ENCODE measurements around the gene CEP131.

The CEP131 gene

DNA sequence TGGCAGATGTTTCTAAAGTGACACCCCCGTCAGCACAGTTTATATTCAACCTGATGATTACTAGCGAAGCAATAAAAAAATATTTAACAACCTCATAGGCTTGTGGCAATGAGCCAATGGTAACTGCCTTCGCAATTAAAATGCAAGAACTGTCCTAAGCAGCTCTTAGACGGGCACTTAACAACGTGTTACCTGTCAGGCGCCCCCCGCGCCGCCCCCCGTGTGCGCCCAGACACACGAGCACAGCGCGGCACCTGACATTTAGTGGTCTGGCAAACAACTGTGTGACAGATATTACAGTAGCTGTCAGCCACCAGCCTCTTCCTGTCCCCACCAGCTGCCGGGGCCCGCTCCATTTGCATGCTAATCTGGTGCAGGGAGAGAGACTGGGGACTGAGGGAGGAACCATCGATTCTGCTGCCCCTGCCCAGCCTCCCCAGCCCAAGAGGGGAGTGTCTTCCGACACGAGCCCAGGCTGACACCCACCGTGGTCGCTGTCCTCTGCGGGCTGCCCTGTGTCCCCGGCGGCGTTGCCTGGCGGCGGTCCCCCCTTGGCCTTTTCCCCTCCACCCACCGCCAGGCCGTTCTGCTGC lies 29.0 kb upstream of the CEP131 start:
- no peak for DNase-seq (ENCODE audit: low read depth)

DNA sequence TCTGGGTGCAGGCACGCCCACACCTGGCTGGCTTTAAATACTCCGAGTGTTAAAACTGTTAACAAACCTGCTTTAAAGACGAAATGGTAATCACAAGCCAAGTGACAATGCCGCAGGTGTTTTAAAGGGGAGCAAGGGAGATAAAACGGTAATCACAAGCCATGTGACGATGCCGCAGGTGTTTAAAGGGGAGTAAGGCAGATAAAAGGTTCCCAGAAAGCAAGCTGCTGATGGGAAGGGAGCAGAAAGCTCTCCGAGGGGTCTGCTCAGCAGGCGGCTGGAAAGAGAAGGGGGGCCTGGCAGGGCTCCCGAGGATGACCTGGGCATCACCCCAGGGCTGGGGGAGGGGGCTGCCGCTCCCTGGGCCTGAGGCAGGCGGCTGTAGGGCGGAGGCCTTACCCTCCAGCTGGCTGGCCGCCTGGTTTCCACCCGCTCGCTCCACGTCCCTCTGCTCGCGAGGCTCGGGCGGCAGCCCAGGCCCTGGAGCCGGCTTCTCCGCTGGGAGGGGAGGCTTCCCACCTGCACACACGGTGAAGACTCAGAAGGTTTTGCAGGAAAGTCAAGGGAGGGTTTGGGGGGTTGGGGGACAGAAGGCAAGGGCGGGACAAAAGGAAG lies 28.4 kb upstream of the CEP131 start:
- DNase-seq (ENCODE audit: low read depth): no peak

DNA sequence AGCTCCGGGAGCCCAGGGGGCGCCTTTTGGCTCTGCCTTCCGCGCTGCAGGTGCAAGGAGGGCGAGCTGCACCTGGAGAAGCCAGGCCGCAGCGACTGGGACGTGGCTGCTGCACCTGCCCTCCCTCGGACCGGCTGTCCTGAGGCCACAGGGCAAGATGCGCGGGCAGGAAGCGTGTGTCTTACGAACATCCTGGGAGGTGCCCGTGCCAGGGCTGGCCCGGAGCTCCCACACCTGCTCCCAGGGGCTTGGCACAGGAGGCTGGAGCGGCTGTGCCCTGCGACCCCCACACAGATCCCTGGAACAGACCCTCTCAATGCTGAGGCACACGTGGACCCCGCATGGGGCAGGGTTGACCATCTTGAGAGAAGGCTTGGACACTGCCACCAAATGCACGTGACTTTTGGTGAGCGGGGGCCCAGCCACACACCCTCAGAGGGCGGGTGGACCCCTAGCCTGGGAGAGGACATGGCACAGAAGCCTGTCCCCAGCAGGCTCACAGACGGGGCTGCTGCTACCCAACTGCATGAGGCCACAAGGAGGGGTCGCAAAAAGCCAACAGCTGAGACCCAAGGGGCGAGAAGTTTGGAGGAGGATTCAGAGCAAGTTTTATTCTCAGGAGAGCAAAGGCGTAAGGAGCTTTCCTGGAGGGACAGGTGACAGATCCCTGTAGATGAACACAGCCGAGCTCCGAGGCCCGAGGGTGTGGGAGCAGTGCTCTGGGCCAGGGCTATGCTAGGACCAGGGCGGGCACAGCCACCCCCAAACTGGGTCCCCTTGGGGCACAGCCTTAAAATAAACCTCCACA lies 27.7 kb upstream of the CEP131 start:
- DNase-seq (ENCODE audit: low read depth): no peak

DNA sequence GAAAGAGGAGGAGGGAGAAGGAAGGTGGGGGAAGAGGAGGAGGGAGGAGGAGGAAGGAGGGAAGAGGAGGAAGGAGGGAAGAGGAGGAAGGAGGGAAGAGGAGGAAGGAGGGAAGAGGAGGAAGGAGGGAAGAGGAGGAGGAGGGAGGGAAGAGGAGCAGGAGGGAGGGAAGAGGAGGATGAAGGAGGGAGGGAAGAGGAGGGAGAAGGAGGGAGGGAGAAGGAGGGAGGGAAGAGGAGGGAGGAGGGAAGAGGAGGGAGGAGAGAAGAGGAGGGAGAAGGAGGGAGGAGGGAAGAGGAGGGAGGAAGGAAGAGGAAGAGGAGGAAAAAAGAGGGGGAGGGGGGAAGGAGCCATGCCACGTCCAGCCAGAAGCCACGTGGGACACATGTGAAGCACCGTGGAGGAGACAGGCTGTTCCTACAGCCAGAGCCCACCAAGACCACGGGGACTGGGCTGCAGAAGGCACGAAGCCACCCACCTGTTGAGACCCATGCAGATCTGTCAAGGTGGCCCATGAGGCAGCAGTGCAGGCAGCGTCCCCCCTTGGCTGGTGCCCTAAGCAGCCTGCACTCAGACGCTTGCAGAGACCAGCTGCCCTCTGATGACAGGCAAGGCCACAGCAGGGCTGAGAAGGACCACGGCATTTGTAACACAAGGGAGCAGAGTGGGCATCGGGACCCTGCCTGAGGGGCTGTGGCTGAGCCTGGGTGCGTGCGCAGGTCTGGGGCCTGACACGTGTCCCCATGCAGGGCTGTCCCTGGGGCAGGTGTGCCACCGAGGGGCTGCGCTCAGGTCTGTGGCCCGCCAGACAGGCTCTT lies 26.7 kb upstream of the CEP131 start:
- DNase-seq (ENCODE audit: low read depth): no peak

DNA sequence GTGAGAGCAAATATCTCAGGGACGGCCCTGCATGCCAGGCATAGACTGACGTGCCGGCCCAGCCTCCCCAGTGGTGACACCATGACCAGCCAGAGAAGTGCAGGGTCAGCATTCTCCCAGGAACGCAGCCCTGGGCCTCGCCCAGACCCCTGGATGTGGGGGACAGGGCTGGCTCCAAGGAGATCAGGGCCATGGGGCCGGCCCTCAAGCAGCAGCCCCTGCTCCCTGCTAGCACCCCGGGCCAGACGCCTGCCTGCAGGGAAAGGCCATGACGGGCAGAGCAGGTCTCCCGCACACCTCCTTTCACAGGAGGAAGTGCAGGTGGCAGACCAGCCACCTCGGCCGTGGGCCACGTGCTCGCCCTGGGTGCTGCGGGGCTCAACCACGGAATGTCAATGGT lies 25.9 kb upstream of the CEP131 start:
- no peak for DNase-seq (ENCODE audit: low read depth)

DNA sequence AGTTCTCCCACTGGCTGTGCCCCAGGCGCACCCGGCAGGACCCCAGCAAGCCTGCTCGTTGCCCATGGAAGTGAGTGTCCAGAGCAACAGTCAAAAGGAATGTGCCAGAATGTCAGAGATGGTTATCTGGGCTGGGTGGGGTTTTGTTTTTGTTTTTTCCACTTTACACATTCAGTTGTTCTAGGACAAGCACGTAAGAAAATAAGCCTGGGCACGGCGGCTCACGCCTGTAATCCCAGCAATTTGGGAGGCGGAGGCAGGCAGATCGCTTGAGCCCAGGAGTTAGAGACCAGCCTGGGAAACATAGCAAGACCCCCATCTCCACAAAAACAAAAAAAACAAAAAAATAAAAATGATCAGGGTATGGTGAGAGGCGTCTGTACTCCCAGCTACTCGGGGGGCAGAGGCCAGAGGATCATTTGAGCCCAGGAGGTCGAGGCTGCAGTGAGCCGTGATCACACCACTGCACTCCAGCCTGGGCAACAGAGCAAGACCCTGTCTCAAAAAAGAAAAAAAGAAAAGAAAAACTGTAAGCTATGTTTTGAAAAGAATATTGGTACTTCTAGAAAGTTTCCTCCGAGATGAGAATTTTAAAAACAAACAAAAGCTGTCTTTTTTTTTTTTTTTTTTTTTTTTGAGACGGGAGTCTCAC lies 24.7 kb upstream of the CEP131 start:
- no peak for DNase-seq (ENCODE audit: low read depth)

DNA sequence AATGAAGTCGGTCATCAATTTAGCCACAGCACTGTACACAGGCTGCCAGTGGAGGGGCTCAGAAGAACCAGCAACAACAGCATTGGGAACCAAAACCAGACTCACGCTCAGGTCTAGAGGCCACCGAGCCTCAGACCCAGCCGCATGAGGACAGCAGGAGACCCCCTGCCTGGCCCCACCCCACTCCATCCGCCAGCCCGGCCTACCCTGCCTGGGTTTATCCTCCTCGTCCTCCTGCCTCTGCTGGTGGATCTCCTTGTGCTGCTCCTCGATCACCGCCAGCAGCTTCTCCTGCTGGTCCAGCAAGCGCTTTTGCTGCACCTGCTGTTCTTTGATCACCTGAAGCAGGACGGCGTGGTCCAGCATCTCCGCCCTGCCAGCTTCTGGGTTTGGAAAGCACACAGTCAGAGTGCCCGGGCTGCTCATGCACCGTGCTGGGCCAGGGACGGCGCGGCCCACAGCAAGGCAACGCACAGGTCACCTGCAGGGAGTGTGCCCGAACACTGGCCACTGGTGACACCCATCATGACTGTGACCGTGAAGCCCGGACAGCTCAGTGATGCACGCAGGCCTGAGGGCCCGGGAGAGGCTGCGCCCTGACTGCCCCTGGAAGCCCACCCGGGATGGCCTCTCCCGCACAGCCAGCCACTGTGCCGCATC lies 24.0 kb upstream of the CEP131 start:
- no peak for DNase-seq (ENCODE audit: low read depth)

DNA sequence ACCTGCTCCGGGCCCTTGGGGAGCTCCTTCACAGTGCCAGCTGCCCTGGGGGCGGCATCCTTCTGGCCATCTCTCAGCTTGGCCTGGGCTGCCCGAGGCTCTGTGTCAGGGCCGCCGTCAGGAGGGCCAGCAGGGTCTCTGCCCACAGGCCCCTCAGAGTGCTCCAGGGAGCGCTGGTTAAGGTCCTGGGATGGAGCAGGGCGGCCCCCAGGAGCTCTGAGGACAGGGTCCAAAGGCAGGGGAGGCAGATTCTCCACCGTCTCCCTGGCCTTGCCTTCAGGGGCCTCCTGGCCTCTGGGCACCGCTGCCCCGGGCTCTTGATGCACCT lies 23.5 kb upstream of the CEP131 start:
- DNase-seq (ENCODE audit: low read depth): no peak

DNA sequence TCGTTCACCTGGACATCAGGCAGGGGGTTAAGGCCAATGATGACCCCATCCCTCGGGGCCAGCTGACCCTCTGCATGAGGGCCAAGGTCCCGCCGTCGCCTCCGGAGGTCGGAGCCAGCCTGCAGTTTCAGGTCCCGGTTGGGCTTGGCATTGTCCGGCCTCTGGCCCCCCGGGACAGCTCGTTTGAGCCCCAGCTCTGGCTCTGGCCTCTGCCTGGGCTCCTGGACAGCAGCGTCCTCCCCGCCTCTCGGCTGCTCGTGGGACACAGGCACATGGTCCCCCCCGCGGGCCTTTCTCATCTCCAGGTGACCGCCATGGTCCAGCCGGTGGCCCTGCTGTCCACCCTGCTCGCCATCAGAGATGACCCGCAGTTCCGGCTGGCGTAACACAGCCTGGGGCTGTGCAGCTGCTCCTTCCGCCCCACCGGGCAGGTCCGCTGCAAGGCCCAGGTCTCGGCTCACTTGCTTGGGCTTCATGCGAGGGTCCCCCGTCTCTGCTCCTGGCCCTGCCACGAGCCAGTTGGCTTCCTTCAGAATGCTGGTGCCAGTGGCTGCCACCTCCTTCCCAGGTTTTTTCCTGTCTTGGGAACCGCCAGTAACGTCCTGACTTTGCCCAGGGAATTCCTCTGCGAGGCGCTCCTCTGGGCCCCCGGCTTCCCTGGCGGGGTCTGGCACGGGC lies 23.0 kb upstream of the CEP131 start:
- DNase-seq (ENCODE audit: low read depth): no peak

DNA sequence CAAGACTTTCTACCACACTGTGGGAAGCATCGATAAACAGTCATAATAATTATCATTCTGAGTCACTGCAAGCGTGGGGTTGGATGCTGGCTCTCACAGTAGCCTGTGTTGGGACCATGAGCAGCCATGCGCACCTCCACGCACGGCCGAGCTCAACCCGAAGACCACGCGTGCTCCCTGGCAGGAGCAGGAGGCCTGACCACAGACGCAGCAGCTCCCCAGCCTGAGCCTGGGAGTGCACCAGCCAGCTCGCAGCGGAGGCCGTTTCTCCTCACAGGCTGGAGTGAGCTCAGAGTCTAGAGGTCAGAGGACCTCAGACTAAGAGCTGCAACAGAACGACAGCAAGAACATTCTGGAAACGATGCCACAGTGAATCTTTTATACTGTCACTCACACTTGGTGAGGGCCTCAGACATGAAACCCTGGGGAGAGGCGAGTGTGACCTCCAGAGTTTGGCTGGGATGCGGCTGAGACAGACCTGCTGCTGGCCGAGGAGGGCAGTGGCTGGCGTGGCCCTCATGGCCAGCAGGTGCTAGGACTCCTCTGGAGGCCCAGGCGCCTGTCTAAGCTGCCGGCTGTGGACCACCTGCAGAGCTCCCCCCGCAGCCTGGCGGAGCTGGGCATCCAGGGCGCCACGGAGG lies 22.4 kb upstream of the CEP131 start:
- DNase-seq (ENCODE audit: low read depth): no peak

DNA sequence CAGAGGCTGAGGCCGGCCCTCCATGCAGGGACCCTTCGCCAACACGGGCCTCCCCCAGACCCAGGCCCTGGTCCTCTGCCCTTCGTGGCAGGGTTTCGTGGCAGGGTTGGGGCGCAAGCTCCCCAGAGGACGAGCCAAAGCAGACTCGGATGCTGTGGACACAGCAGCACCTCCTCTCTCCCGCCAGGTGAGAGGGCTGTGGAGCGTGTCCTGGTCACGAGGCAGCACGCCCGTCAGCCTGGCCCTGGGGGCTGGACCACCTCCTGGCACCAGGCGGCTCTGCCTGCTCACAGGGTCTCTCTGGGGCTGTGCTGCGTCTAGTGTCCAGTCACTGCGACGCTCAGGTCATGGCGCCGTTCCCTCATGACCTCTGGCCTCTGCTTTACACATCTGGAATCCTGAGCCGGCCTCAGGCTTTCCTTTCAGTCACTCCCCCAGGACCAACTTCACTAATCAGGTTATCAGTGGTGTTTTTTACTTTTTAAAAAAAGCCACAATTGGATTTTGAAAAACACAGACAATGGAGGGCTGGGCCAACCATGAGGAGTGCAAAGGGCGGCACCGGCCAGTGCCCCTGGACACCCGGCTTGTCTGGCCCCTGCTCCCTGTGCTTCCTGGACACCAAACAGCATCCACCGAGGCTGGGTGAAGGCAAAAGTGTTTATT lies 21.7 kb upstream of the CEP131 start:
- DNase-seq (ENCODE audit: low read depth): no peak

DNA sequence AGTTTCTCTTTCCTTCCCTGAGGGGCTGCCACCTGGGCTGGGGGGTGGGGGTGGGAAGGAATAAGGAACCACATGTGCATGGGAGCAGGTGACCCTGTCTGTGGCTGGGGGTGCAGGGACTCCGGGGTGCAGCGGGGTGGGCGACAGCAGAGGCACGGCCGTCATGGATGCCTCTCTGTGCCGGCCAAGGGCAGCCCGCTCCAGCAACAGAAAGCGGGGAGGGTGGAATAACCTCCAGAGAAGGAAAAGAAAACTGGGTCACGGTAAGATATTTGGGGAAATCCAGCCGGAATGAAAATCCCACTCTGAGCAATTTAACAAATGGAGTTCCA lies 20.5 kb upstream of the CEP131 start:
- no peak for DNase-seq (ENCODE audit: low read depth)

DNA sequence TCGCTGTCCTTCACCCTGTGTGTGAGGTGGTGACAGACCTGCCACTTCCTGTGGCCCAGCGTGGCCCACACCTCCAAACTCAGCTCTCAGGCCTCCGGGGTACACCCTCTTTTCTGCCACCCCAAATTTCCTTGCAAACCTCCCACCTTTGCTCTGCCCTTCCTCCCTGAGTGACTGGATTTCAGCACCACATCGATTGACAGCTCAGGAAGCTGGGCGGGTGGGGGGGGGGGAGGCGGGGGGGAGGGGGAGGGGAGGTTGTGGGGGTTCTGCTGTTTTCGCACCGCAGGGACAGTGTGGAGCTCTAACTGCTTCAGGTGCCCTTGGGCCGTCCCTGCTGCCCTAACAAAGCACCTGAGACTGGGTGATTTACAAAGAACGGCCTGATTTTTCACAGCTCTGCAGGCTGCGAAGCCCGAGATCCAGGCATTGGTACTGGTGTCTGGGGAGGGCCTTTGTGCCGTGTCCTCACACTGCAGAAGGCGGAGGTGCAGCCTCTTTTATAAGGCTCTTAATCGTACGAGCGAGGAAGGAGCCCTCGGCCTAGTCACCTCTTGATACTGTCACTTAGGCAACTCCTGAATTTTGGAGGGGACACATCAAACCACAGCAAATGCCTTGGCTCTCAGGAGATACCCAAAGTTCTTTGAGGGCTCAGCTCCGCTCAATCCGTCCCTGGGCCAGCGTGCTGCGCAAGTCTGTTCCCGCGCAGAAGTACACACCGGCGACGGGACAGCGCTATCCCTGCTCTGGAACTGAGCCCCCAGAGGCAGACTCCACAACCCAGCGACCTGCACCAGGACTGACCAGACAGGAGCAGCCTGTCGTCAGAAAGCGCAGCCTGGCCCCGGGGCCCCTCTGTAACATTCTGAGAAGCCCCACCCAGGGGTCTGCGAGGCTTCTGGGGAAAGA lies 19.9 kb upstream of the CEP131 start:
- no peak for DNase-seq (ENCODE audit: low read depth)

DNA sequence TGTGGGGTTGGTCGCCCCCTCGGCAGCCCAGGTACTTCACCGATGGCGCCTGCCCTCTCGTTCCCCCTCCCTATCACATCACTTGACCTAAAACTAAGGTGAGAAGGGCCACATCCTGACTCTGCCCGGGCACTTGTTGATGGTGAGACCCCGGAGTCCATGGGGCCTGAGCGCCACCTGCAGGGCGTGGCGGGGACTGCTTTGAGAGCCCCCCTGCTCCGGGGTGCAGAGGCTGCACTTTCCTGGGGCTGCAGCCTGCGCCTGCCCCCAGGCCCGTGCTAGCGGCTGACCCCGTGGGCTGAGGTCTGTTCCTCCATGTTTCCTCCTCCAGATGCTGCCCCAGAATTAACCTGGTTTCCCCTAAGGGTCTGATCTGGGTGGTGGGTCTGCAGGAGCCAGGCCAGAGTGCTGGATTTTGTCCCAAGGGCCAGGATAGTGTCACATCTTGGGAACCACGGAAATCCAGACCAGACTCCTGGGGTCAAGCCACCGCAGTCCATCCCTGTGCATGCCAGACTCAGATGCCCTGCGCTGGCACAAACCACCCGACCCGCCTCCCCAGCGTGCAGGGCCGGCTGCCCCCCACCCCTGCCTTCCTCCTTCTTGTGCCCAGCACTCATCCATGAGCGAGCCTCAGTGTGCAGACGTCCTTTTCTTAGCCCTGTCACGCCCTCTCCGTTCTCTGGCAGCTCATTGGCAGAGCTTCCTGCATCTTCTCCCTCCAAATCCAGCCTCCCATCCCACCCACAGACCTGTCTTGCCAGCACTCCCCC lies 19.1 kb upstream of the CEP131 start:
- peak; percentile 41 for DNase-seq (ENCODE audit: low read depth)

DNA sequence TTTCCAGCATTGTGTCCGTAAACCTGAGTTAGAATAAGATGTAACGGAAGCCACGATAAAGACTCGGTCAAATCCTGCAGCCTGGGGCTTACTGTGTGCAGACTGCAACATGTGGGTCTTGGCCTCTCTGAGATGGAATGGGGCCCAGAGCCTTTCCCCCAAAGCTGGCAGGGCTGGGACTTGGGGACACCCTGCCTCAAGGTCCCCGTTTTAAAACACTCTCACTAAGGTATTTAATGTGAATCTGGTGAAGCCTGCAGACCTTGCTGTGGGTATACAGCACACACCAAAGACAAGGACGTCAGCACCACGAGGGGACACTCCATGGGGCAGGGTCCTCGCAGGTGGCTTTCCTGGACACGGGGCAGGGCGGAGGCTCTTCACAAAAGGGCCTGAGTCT lies 18.4 kb upstream of the CEP131 start:
- DNase-seq (ENCODE audit: low read depth): no peak

DNA sequence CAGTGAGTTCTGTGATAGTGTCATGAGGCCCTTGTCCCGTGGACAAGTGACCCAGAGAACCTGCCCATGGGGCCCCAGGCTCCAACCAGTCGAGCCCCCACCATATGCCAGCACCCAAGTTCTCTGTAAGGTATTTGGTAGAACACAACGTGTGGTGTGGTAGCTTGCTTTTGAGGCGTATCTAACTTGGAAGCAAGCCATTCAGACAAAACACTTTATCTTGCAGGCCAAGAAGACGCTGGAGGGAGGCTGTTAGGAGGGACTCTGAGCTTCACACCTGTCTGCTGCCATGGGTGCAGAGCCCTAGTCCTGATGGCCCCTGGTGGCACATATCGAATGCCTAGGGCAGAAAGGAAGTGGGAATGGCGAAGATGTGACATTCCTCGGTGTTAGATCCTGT lies 18.0 kb upstream of the CEP131 start:
- DNase-seq (ENCODE audit: low read depth): no peak

DNA sequence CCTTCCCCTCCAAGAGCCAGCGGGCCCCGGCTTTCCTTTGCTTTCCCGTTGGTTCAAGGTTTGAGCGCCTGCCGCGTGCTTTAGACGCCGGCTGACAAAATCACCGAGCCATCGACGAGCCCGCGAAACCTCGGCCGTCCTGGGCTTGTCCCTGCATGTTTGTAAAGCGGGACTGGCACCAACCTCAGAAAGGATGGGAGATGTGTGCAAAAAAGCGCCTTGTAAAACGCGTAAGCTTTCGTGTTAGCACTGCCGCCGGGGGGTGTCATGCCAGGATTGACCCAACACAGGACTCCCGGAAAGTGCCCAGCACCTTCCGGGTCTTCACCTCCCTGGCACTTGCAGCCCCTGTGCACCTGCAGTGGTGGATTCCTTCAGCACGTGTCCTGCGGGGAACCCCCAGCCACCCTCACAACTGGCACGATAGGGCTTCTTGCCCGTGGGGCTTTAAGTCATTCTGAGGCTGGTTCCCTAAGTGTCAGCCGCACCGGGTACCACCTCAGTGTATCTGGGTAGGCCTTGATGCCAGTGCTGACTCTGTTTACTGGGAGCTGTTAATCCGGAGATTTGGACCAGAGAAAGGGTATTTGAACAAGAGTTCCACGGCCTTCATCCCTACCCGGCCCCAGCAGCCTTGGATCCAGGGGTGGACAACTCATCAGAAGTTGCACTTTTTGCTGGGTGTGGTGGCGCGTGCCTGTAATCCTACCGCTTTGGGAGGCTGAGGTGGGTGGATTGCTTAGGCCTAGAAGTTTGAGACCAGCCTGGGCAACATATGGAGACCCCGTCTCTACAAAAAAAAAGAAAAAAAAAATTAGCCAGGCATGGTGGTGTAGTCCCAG lies 17.2 kb upstream of the CEP131 start:
- DNase-seq (ENCODE audit: low read depth): peak; percentile 33
